HG03280 (cell line): ENCODE data around the gene ZYG11B.
"Not testable (repeated sequence)": the region's sequence is repeated elsewhere in the genome, so short reads cannot be mapped to it uniquely, and the experiment has no call there.

Experiments used
- ATAC-seq: cut with Tn5 transposase; IDR thresholded peaks from one replicate; pipeline ENCODE4 v1.9.1; 2021; ENCODE audit warnings: mild to moderate bottlenecking, moderate library complexity; ENCODE audit not compliant: unreplicated experiment

Gene ZYG11B

DNA sequence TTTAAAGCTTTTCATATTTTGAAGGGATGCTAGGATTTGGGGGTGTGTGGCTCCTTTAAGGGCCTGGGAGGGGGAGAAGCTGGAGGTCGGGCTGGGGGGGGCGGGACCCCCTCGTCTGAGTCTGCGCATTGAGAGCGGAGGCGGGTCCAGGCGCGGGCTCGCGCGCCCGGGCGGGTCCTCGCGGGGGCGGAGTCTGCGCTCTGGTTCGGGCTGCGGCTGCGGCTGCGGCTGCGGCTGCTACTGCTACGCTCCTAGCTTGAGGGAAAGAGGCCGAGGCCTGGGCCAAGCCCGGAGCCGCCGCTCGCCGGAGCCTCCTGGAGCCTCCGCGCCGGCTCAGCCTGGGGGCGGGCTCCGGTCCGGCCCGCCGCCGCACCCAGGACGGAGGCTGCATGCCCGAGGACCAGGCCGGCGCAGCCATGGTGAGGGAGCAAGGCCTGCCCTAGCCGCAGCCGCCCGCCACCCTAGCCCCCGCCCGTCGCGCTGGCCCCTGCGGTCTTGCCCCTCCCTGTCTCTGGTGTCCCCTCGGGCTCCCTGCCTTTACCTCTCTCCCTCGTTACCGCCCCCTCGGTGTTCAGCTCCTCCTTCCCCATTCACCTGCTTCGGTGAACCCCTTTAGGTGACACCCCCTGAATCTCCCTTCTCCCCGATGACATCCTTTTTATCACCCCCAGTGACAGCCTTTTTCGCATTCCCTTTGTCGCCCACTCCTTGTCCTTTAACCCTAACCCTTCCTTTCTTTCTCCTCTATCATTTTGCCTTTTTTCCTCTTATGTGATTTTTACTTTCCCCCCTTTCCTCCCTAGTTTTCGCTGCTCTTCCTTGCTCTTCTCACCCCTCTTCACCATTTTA lies at the start of gene ZYG11B:
ZYG11B (plus strand) TSS at position 189 of the 849 bp plus-strand sequence; CDS start at position 390, 201 bp downstream.
- ATAC-seq, result peak; percentile 95

DNA sequence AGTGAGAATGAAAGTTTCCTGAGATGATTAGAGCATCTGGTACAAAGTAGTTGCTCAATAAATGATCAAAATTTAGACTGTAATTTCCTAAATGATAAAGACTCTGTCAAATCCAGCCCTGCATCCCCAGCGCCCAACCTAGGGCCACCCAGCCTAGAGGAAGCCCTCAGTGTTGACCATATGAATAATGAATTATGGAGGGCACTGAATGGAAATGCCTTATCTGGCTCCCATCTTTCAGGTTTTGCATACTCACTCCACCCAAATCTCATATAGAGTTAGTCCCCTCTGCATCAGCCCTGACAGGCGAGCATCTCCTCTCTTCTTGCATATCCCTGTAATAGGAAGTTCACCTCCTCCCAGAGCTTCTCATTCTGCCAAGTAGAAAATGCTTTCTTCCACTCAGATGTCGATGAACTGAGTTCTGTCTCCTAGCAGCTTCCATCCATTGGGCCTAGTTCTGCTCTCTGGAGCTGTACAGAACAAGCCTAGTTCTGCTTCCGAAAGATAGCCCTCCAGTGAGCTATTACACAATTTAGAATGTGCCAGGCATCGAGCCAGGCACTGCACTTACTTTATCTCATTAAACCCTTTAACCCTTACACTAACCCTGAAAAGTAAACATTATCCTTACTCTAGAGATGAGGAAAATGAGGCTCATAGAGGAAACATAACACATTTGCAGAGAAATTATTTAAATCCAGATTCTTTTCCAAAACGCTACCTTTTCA lies 49.0 kb upstream of the ZYG11B start:
- no peak for ATAC-seq

- ATAC-seq, result no peak
Measured at GRCh38 chr1:52679048-52679447, 47.2 kb upstream of the ZYG11B start.

DNA sequence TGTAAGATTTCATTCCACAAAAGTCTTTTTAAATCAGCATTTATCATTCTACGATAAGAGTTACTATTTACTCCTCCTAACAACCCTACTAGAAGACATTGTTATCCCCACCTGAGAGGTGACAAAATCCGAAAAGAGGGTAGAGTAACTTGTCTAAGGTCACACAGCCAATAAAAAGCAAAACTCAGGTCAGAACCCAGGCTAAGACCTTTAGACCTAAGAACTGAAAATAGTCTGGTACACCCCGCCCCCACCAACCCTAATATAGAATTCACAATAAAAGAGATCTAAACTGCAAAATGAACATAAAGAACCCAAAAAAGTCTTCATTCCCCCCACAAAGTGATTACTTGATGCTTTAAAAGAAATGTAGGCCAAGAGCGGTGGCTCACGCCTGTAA lies 46.8 kb upstream of the ZYG11B start:
- ATAC-seq, result no peak

DNA sequence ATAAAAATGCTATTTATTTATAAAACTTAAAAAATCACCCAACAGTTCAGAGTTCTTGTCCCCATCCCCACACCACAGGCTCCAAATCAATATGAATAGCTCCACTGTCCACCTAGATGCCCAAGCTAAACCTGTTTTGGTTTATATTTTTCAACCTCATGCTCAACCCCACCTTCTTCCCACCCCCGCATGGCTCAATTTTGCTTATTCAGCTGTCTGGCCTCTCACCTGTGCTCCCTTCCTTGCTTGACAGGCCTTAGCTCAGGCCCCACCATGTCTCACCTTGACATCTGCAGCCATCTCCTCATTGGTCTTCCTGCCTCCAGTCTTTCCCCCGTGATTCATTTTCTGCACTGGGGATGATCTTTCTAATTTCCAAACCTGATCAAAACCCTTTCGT lies 45.9 kb upstream of the ZYG11B start:
- ATAC-seq, result no peak

DNA sequence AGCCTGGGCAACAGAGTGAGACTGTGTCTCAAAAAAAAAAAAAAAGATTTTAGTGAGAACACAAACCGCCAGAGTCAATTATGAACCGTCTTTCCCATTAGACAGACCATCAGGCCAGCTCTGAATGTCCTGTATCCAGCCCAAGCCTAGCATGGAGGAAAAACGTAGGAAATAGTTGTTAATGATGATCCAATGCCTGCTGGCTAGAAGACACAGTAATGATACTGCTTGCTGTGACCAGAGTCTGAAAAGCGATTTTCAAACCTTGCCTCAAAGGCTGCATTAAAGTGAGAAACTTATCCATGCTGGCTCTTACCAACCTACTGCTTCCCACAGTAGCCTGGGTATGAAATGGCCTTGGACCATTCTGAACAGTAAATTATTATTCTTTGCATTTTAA lies 45.1 kb upstream of the ZYG11B start:
- no peak for ATAC-seq

- no peak for ATAC-seq
Measured at GRCh38 chr1:52683367-52683940, 42.8 kb upstream of the ZYG11B start.

DNA sequence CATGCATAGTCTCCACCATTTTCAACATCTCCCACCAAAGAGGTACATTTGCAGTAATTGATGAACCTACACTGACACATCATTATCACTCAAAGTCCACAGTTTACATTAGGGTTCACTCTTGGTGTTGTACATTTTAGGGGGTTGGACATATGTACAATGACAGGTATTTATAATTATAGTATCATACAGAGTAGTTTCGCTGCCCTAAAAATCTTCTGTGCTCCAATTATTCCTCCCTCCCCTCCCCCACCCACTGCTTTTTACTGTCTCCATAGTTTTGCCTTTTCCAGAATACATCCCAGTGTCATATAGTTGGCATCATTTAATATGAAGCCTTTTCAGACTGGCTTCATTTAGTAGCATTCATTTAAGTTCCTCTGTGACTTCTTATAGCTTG lies 41.7 kb upstream of the ZYG11B start:
- ATAC-seq, result no peak

DNA sequence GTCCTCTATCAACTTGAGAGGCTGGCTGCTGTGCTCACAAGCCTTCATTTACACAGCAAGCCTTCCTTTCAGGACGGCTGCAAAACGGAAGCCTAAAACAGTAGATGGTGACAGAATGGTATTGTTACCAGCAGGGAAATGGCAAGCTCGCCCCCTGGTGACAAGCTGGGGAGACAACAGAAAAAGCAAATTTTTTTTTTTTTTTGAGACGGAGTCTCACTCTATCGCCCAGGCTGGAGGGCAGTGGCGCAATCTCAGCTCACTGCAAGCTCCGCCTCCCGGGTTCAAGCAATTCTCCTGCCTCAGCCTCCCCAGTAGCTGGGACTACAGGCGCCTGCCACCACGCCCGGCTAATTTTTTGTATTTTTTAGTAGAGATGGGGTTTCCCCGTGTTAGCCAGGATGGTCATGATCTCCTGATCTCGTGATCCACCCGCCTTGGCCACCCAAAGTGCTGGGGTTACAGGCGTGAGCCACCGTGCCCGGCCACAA lies 39.9 kb upstream of the ZYG11B start:
- ATAC-seq, result peak; percentile 75

- ATAC-seq, result no peak
Measured at GRCh38 chr1:52686830-52687229, 39.4 kb upstream of the ZYG11B start.

- ATAC-seq, result no peak
Measured at GRCh38 chr1:52691821-52692220, 34.4 kb upstream of the ZYG11B start.

- no peak for ATAC-seq
Measured at GRCh38 chr1:52692697-52693096, 33.6 kb upstream of the ZYG11B start.

GRCh38 chr1:52693351-52693750 lies 32.9 kb upstream of the ZYG11B start:
- not testable (repeated sequence) for ATAC-seq

DNA sequence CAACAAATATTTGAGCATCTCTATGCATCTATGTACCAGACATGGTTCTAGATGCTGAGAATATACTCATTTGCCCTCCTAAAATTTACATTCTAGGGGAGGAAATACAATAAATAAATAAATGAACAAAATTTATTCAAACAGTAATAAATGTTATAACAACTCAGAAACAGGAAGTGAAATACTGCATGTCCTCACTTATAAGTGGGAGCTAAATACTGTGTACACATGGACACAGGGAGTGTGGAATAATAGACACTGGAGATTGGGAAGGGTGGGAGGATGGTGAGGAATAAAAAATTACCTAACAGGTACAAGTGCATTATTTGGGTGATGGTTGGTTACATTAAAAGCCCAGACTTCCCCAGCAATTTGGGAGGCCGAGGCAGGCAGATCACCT lies 32.4 kb upstream of the ZYG11B start:
- ATAC-seq, result no peak

- no peak for ATAC-seq
Measured at GRCh38 chr1:52695627-52696026, 30.6 kb upstream of the ZYG11B start.

DNA sequence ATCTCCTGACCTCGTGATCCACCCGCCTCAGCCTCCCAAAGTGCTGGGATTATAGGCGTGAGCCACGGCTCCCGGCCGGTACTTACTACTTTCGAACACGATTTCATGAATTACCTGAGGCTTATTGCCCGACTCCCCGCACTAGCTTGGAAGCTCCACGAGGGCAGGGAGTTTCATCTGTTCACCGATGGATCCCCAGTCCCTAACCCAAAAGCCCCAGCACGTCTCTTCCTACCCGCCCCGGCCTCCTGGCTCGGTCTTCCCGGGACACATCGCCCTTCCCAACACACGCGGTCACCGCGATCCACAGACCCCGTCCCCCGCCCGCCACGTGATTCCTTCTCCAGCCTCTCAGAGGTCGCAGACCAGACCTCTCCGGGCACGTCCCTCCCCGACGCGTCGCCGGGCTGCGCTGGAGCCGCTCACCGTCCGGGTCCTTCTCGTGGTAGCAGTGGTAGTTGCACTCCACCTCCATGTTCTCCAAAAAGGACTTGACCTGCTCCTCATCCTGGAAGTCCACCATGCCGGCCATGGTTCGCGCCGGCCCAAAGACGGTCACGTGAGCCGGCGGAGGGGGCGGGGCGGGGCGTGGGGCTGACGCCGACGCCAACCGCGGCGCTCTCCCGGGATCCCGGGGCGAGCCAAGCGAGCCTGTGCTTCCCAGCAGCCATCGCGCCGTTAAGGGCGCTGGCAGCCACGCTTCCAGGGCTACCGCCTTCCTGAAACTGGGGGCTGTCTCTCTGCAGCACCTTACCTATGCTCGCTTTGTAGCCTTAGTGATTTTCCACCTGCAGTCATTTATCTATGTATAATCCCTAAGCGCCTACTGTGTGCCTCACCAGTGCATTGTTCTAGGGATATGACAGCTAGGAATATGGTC lies 28.2 kb upstream of the ZYG11B start, which contains the start of gene COA7:
COA7 (minus strand) TSS at position 553 of the 880 bp plus-strand sequence; CDS start at position 532, 21 bp downstream.
- ATAC-seq, result peak; percentile 46

DNA sequence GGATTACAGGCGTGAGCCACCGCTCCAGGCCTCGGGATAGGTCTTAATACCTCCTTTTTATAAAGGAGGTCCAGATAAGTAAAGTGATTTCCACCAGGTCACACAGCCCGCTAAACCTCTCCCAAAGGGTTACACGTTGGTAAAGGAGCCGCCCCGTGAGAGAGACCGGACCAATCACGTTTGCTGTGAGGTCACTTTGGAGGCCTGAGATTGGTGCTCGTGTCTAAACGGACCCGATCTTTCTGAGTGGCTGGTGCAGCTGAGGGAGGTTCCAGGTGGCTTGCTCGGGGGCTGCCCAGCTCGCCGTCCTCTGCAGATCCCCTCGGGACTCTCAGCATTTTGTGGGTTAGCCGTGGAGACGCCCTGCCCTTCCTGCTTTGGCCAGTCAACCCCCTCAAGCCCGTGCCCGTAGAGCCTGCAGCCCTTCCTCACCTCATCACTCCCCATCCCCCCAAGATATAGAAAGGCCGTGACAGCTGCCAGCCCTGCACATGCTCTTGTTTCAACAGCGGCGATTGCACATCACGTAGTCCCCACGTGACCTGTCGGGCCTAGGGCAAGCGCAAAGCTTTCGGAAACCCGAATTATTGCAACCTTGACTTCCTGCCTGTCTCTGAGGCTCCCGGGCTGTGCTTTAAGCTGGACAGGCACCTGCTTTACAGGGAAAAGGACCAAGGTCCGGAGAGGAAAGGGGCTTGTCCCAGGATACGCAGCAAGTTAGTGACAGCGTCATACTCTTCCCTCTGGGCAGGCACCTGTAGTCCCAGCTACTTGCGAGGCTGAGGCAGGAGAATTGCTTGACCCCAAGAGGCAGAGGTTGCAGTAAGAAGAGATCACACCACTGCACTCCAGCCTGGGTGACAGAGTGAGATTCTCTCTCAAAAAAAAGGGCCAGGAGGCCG lies 23.1 kb upstream of the ZYG11B start:
- peak; percentile 91 for ATAC-seq

DNA sequence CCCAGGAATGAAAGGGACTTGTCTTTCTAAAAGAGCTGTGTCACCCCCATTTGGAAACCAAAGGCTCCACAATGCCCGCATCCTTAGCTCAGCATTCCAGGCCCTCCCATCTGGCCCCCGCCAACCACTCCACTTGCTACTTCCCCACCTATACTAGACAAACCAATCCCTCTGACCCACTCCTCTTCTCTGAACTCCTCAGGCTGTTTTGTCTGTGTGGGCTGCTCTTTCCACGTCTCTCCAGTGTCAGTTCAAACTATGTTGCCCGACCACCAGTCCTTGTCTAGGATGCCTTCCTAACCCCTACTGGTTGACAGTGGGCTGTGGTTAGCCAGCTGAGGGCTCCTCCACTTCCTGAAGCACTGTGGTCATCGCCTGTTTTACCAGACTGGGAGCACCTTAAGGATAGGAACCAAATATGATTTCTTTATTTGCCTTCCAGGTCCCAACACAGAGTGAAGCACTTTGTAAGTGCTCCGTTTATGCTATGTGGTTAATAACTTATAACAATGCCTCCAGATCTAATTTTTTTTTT lies 20.1 kb upstream of the ZYG11B start:
- ATAC-seq, result no peak
